ENCODE data around the gene MRPL28. TPM values are rescaled to one million over a fixed set of nuclear protein-coding genes. Genes with fewer than 3 reads are reported as not detected.

The MRPL28 gene
- polyA plus RNA-seq, 1 of the 3 experiments (the other 2 are of a cell fraction): 320 TPM

DNA sequence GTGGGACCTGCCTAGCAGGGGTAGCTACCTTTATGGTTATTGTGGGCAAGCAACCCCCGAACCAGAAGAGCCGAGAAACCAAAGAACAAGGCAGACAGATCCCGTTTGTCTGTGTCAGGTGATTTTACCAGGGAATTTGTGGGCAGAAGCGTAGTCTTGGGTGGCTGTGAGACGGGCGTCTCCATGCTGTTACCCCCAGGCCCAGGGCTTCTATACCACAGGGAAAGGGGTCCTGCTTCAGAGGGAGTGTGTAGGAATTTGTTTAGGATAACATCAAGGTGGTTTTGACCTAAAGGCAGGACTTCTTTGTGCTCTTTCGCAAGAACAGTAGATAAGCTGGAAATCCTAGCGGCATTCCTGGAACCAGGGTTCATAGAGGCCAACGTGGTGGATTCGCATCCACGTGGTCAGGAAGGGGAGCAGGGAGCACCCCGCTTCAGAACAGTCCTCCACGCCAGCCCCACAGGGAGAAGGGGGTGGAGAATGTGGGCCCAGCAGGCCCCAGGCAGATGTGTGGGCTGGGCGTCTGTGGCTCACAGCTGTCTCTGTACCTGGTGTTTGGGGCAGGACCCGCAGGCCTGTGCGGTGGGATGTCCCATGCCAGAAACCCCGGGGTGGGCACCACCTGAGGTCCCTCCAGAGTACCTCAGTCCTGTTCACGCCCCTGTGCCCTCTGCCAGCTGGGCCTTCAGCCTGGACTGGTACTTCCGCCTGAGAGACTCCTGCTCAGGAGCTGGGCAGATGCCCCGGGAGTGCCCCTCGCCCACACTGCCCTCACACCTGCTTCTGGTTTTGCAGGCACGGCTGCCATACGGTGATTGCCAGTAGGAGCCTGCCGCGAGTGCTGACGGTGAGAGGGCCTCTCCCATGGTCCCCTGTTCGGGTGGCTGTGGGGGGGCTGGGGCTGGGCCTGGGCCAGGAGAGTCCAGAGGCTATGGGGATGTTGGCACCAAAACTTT is 35.5 kb upstream of the MRPL28 start:
- ChIA-PET CTCF (interaction anchor here (1.2 kb wide), 1 partner anchor 18 kb away, joined by 3 read pairs; no protein-coding TSS in a partner anchor), POLR2A (no interaction called here)
- H3K27ac ChIP-seq (ENCODE audit: low read depth in 2 of 2, low read length in 1 of 2): no peak overlapping the region
- H2AFZ ChIP-seq (ENCODE audit: low read depth): no peak overlapping the region
- no peaks in the 10 kb centered on the region for H3K27me3 ChIP-seq (ENCODE audit: insufficient read depth)
- WGBS (ENCODE audit: low lambda C conversion rate): 89% methylated on average over 14 of the region's 27 CpGs
- no peak overlapping the region for H3K4me3 ChIP-seq (ENCODE audit: low read depth in 2 of 2, low read length in 1 of 2)
- no peak for DNase-seq
- H3K9me2 ChIP-seq: no peaks in the 10 kb centered on the region
- no peak overlapping the region for H3K9ac ChIP-seq
- H3K4me2 ChIP-seq: no peak overlapping the region
- no peaks in the 10 kb centered on the region for H4K20me1 ChIP-seq (ENCODE audit: insufficient read depth)
- H3K4me1 ChIP-seq (ENCODE audit: control insufficient read depth in 1 of 2, insufficient read depth in 2 of 2, low read depth in 1 of 2, low read length in 1 of 2): peaks cover 0 to under 1% of the 10 kb centered on the region in 2 experiments; a peak in 1 of 4 replicates
- H3K79me2 ChIP-seq (ENCODE audit: insufficient read depth): peaks cover 10% of the 10 kb centered on the region
- no peak for TF ChIP-seq ELF1 (IDR thresholded peaks at IDR 0.05)
- no peak for TF ChIP-seq TAF1 (IDR thresholded peaks at IDR 0.05; ENCODE audit: borderline replicate concordance, low read depth, low read length)
- no peak for TF ChIP-seq RCOR1 (IDR thresholded peaks at IDR 0.05; ENCODE audit: low read length)
- TF ChIP-seq RAD21 (IDR thresholded peaks at IDR 0.05; ENCODE audit: low read length): no peak
- TF ChIP-seq, protein P1, sequence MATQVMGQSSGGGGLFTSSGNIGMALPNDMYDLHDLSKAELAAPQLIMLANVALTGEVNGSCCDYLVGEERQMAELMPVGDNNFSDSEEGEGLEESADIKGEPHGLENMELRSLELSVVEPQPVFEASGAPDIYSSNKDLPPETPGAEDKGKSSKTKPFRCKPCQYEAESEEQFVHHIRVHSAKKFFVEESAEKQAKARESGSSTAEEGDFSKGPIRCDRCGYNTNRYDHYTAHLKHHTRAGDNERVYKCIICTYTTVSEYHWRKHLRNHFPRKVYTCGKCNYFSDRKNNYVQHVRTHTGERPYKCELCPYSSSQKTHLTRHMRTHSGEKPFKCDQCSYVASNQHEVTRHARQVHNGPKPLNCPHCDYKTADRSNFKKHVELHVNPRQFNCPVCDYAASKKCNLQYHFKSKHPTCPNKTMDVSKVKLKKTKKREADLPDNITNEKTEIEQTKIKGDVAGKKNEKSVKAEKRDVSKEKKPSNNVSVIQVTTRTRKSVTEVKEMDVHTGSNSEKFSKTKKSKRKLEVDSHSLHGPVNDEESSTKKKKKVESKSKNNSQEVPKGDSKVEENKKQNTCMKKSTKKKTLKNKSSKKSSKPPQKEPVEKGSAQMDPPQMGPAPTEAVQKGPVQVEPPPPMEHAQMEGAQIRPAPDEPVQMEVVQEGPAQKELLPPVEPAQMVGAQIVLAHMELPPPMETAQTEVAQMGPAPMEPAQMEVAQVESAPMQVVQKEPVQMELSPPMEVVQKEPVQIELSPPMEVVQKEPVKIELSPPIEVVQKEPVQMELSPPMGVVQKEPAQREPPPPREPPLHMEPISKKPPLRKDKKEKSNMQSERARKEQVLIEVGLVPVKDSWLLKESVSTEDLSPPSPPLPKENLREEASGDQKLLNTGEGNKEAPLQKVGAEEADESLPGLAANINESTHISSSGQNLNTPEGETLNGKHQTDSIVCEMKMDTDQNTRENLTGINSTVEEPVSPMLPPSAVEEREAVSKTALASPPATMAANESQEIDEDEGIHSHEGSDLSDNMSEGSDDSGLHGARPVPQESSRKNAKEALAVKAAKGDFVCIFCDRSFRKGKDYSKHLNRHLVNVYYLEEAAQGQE (IDR thresholded peaks at IDR 0.05; ENCODE audit: low read depth, low read length): no peak
- TF ChIP-seq EZH2phosphoT487 (IDR thresholded peaks at IDR 0.05; ENCODE audit: borderline replicate concordance, low read depth): no peak
- TF ChIP-seq, protein P2, sequence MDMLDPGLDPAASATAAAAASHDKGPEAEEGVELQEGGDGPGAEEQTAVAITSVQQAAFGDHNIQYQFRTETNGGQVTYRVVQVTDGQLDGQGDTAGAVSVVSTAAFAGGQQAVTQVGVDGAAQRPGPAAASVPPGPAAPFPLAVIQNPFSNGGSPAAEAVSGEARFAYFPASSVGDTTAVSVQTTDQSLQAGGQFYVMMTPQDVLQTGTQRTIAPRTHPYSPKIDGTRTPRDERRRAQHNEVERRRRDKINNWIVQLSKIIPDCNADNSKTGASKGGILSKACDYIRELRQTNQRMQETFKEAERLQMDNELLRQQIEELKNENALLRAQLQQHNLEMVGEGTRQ (IDR thresholded peaks at IDR 0.05; ENCODE audit: borderline replicate concordance, low read depth, low read length): no peak
- TF ChIP-seq FOSL2 (IDR thresholded peaks at IDR 0.05; ENCODE audit: borderline replicate concordance, low read depth): no peak
- TF ChIP-seq SMC3 (IDR thresholded peaks at IDR 0.05; ENCODE audit: low read depth, low read length): no peak
- TF ChIP-seq POLR2AphosphoS5 (IDR thresholded peaks at IDR 0.05; ENCODE audit: low read depth, low read length): no peak
- no peak for TF ChIP-seq EP300 (IDR thresholded peaks at IDR 0.05; ENCODE audit: borderline replicate concordance in 1 of 2, low read depth in 1 of 2, low read length in 1 of 2)
- no peak for TF ChIP-seq GABPA (IDR thresholded peaks at IDR 0.05; ENCODE audit: low read depth)
- no peak for TF ChIP-seq MXI1 (IDR thresholded peaks at IDR 0.05; ENCODE audit: low read depth, low read length)
- TF ChIP-seq, protein P3, sequence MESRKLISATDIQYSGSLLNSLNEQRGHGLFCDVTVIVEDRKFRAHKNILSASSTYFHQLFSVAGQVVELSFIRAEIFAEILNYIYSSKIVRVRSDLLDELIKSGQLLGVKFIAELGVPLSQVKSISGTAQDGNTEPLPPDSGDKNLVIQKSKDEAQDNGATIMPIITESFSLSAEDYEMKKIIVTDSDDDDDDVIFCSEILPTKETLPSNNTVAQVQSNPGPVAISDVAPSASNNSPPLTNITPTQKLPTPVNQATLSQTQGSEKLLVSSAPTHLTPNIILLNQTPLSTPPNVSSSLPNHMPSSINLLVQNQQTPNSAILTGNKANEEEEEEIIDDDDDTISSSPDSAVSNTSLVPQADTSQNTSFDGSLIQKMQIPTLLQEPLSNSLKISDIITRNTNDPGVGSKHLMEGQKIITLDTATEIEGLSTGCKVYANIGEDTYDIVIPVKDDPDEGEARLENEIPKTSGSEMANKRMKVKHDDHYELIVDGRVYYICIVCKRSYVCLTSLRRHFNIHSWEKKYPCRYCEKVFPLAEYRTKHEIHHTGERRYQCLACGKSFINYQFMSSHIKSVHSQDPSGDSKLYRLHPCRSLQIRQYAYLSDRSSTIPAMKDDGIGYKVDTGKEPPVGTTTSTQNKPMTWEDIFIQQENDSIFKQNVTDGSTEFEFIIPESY (IDR thresholded peaks at IDR 0.05; ENCODE audit: borderline replicate concordance, low read depth): no peak
- no peak for TF ChIP-seq NFIC (IDR thresholded peaks at IDR 0.05; ENCODE audit: borderline replicate concordance)
- no peak for TF ChIP-seq NRF1 (IDR thresholded peaks at IDR 0.05; ENCODE audit: low read depth, low read length)
- peaks cover 13% of the 10 kb centered on the region for H3F3A ChIP-seq (replicated peaks; ENCODE audit: insufficient read depth)
- no peaks in the 10 kb centered on the region for H3K9me3 ChIP-seq
- H3K36me3 ChIP-seq (replicated peaks in 1 of 2; ENCODE audit: control insufficient read depth in 1 of 2, insufficient read depth in 2 of 2, low read length in 1 of 2): peaks cover 0 to 1% of the 10 kb centered on the region in 2 experiments

Measured in SK-N-SH (cell line).